Kidney epithelial cell (primary cell): Measurements from ENCODE around the gene APOL4. TPM values are rescaled to one million over a fixed set of nuclear protein-coding genes. Genes with fewer than 3 reads are reported as not detected.
"Not testable (repeated sequence)": the region's sequence is repeated elsewhere in the genome, so short reads cannot be mapped to it uniquely, and the experiment has no call there.

Experiments
- DNase-seq: peaks from one replicate; pipeline ENCODE4 v3.0.0-alpha.2; 2010; ENCODE audit warnings: low read depth
- H3K27me3 ChIP-seq: 2 replicates; pipeline ENCODE4 v1.6.0; 2011; ENCODE audit warnings: low read length; ENCODE audit not compliant: control insufficient read depth, insufficient read depth
- H3K36me3 ChIP-seq: 2 replicates; pipeline ENCODE4 v1.5.1; 2011; ENCODE audit warnings: low read length; ENCODE audit not compliant: control insufficient read depth, insufficient read depth
- H3K4me3 ChIP-seq: 2 replicates; pipeline ENCODE4 v1.5.1; 2011; ENCODE audit warnings: low read depth, mild to moderate bottlenecking, control low read depth, low read length
- total RNA-seq: library from RNA; depleted of rRNA; stranded (reverse); fragments of >200 nt; gene quantifications from 2 replicates; pipeline ENCODE4 v1.2.3, GENCODE V29; 2015
- TF ChIP-seq, protein P1 (sequence below): IDR thresholded peaks from 2 replicates; pipeline ENCODE4 v1.5.1; 2011; ENCODE audit warnings: mild to moderate bottlenecking, moderate library complexity, low read length, control low read depth, inconsistent platforms; ENCODE audit not compliant: insufficient read depth, poor library complexity, severe bottlenecking

The APOL4 gene
- total RNA-seq, 1 donor from 2014 or later: not detected

DNA sequence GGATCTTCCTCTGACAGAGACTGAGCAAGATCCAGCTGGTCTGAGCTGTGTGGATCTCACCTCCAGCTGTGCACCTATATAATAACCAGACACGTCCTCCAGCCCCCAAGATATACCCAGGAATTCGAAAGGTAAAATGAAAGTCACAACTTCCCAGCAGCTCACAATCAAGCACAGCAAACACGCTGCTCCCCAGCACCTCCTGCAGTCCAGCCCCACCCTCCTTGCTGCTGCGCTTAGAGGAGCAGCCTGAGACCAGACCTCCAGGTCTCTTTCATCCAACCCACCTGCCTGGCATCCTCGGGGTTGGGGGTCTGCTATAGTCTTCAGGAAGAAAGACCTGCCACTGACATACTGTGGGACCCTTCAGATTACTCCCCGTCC, 3.0 kb upstream of the APOL4 start:
- Histone ChIP-seq H3K27me3 (peaks cover 4% of the 10 kb centered on the region), H3K36me3 (no peaks in the 10 kb centered on the region), H3K4me3 (no peak overlapping the region)
- DNase-seq: no peak
- TF ChIP-seq, protein P1, sequence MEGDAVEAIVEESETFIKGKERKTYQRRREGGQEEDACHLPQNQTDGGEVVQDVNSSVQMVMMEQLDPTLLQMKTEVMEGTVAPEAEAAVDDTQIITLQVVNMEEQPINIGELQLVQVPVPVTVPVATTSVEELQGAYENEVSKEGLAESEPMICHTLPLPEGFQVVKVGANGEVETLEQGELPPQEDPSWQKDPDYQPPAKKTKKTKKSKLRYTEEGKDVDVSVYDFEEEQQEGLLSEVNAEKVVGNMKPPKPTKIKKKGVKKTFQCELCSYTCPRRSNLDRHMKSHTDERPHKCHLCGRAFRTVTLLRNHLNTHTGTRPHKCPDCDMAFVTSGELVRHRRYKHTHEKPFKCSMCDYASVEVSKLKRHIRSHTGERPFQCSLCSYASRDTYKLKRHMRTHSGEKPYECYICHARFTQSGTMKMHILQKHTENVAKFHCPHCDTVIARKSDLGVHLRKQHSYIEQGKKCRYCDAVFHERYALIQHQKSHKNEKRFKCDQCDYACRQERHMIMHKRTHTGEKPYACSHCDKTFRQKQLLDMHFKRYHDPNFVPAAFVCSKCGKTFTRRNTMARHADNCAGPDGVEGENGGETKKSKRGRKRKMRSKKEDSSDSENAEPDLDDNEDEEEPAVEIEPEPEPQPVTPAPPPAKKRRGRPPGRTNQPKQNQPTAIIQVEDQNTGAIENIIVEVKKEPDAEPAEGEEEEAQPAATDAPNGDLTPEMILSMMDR: no peak

DNA sequence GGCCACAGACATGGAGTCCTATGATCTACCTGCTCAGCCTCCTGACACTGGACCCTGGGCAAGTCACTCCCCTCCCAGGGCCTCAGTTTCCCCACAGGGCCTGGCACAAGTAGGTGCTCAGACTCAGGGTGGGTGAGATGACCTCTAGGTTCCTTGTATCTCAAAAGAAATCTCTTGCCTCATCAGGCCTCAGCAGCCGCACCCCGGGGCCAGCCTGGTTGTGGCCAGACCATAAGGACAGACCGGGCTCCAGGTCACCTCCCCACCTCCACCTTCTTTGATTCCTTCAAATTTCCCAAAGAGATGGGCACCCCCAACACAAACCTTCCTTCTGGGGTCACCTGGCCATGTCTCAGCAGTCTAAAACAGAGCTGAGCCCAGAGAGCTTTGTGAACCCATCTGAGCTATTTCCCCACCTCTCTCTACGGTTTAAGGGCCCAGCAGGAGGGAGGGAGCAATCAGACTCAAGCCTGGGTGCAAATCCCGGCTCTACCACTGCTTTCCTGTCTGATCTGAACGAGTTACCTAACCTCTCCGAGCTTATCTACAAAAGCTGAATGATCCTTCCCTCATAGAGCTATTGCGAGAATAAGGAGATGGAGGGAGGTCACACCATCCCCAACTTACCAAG, 2.5 kb upstream of the APOL4 start:
- TF ChIP-seq, protein P1: no peak
- DNase-seq: no peak
- no peaks in the 10 kb centered on the region for H3K36me3 ChIP-seq
- H3K27me3 ChIP-seq: peaks cover 4% of the 10 kb centered on the region
- no peak overlapping the region for H3K4me3 ChIP-seq

DNA sequence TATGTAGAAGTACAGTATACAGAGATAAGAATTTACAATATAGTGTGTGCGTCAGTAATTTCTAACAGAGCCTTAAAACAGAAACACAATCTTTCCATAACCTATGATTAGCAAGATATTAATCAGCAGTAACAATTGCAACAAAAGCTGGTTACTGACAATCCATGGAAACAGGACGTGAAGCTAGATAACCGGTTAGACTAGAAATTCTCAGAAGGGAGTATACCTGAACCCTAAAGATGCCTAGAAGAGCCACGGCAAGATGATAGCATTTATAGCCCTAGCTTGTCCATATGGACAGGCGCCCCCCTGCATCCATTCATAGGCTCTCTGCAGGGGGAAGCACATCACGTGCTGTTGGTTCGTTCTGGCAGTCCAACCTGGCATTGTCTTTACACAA, 1.8 kb upstream of the APOL4 start:
- H3K36me3 ChIP-seq, H3K27me3 ChIP-seq, DNase-seq, H3K4me3 ChIP-seq: not testable (repeated sequence)

GRCh38 chr22:36202906-36203305, 1.3 kb upstream of the APOL4 start:
- DNase-seq: not testable (repeated sequence)

GRCh38 chr22:36201025-36201424, 584 bp downstream of the APOL4 start:
- DNase-seq, H3K27me3 ChIP-seq, H3K36me3 ChIP-seq, H3K4me3 ChIP-seq: not testable (repeated sequence)

More at GRCh38 chr22:36202906-36203305, 1.3 kb upstream of the APOL4 start:
- not testable (repeated sequence) for H3K36me3 ChIP-seq, H3K4me3 ChIP-seq, H3K27me3 ChIP-seq

GRCh38 chr22:36199001-36199551, 2.5 kb downstream of the APOL4 start:
- H3K27me3 ChIP-seq: peaks cover 3% of the 10 kb centered on the region
- H3K36me3 ChIP-seq: no peaks in the 10 kb centered on the region
- TF ChIP-seq, protein P1: no peak
- H3K4me3 ChIP-seq: no peak overlapping the region
- DNase-seq: no peak

DNA sequence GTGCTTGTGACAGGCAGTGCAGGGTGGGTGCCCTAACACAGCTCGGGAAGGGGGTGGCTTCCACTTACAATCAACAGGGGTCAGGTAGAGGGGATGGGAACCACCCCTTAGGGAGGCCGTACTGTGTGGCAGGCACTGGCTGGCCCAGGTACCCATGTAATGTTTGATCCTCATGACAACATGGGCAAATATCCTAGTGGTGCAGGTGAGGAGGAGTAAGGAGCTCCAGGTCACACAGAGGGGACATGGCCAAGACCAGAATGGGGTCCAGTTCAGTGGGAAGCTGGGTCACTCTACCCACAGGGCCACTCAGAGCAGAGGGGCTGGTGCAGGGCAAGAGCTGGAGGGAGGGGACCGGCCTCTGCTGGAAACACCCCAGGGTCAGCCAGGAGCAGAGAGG, 3.1 kb downstream of the APOL4 start:
- DNase-seq: no peak
- Histone ChIP-seq H3K36me3 (no peaks in the 10 kb centered on the region), H3K4me3 (no peak overlapping the region), H3K27me3 (no peaks in the 10 kb centered on the region)
- TF ChIP-seq, protein P1: no peak
